Muscle of arm (tissue), 12 donors: ENCODE data around the gene PARP9. TPM values are rescaled to one million over a fixed set of nuclear protein-coding genes. Genes with fewer than 3 reads are reported as not detected.
"Not testable (repeated sequence)": the region's sequence is repeated elsewhere in the genome, so short reads cannot be mapped to it uniquely, and the experiment has no call there.

ENCODE experiments used
- DNase-seq: peaks from one replicate; pipeline ENCODE4 v3.0.0-alpha.2; 2013
- polyA plus RNA-seq, 12 donors: library from polyadenylated mRNA; unstranded; fragments of 120-200 nt; gene quantifications; one replicate each; pipeline ENCODE4 v1.2.1, GENCODE V29; 2013; ENCODE audit not compliant: insufficient read length in 12 of 12

The PARP9 gene
- polyA plus RNA-seq, 12 donors, result 9.7 to 20.0 (median 16.1) TPM; not detected in 1

- no peak for DNase-seq
These were observed 43.2 kb downstream of the PARP9 start for GRCh38 chr3:122520861-122521260.

GRCh38 chr3:122519693-122520092 lies 44.4 kb downstream of the PARP9 start:
- no peak for DNase-seq

GRCh38 chr3:122516846-122517360 lies 47.2 kb downstream of the PARP9 start:
- DNase-seq, result no peak

- DNase-seq, result no peak
These were observed 48.2 kb downstream of the PARP9 start for GRCh38 chr3:122515870-122516269.

- no peak for DNase-seq
These were observed 49.1 kb downstream of the PARP9 start for GRCh38 chr3:122515020-122515468.

GRCh38 chr3:122514123-122515019 lies 49.7 kb downstream of the PARP9 start, which contains the start of gene KPNA1:
Gene KPNA1 (minus strand): TSS chr3:122514939. CDS start chr3:122496565, 18,374 bp downstream.
- DNase-seq, result peak; percentile 88

GRCh38 chr3:122513386-122514122 lies 50.5 kb downstream of the PARP9 start:
- DNase-seq, result no peak

- no peak for DNase-seq
These were observed 51.8 kb downstream of the PARP9 start for GRCh38 chr3:122512284-122512683.

- DNase-seq, result no peak
These were observed 53.1 kb downstream of the PARP9 start for GRCh38 chr3:122510878-122511535.

- not testable (repeated sequence) for DNase-seq
These were observed 55.2 kb downstream of the PARP9 start for GRCh38 chr3:122508944-122509343.

GRCh38 chr3:122508135-122508914 lies 55.8 kb downstream of the PARP9 start:
- no peak for DNase-seq

- no peak for DNase-seq
These were observed 57.6 kb downstream of the PARP9 start for GRCh38 chr3:122506450-122506849.

- no peak for DNase-seq
These were observed 58.4 kb downstream of the PARP9 start for GRCh38 chr3:122505676-122506075.

- DNase-seq, result no peak
These were observed 61.2 kb downstream of the PARP9 start for GRCh38 chr3:122502941-122503340.

GRCh38 chr3:122502139-122502538 lies 62.0 kb downstream of the PARP9 start:
- DNase-seq, result no peak

GRCh38 chr3:122500964-122501363 lies 63.1 kb downstream of the PARP9 start:
- DNase-seq, result not testable (repeated sequence)

- no peak for DNase-seq
These were observed 65.9 kb downstream of the PARP9 start for GRCh38 chr3:122498152-122498551.

- no peak for DNase-seq
These were observed 66.7 kb downstream of the PARP9 start for GRCh38 chr3:122497425-122497824.

GRCh38 chr3:122496508-122496907 lies 67.6 kb downstream of the PARP9 start:
- DNase-seq, result no peak

GRCh38 chr3:122493296-122493695 lies 70.8 kb downstream of the PARP9 start:
- DNase-seq, result no peak
